Subcutaneous adipose tissue (tissue), 4 donors: ENCODE measurements around the gene PTGDS. TPM values are rescaled to one million over a fixed set of nuclear protein-coding genes. Genes with fewer than 3 reads are reported as not detected.

Source experiments
- CTCF ChIP-seq: fragments of 450-650 bp; IDR thresholded peaks from one replicate; pipeline ENCODE4 v1.5.1; 2016; ENCODE audit warnings: low read depth, mild to moderate bottlenecking, control low read depth, antibody characterized with exemption, moderate library complexity
- total RNA-seq, 4 donors: library from RNA; depleted of rRNA; stranded (reverse); fragments of >200 nt; gene quantifications; one replicate each; pipeline ENCODE4 v1.1.0, GENCODE V29; 2016

Gene PTGDS
- total RNA-seq, 4 donors from 2014 or later, result 15.5 to 57.3 (median 26.8) TPM

- no peak for TF ChIP-seq CTCF
Measured at GRCh38 chr9:136947028-136947891, 30.0 kb upstream of the PTGDS start.

GRCh38 chr9:136947955-136948510, 29.3 kb upstream of the PTGDS start:
- no peak for TF ChIP-seq CTCF

GRCh38 chr9:136949239-136949816, 28.0 kb upstream of the PTGDS start:
- TF ChIP-seq CTCF, result no peak

- no peak for TF ChIP-seq CTCF
Measured at GRCh38 chr9:136949817-136950655, 27.3 kb upstream of the PTGDS start.

GRCh38 chr9:136950656-136951276, 26.5 kb upstream of the PTGDS start:
- no peak for TF ChIP-seq CTCF

GRCh38 chr9:136951541-136952320, 25.6 kb upstream of the PTGDS start, which contains the start of gene LCN12:
Gene LCN12 (plus strand): TSS chr9:136952273. CDS start chr9:136952328, 55 bp downstream.
- no peak for TF ChIP-seq CTCF
